A549 (cell line): ENCODE data around the gene LRRN4CL. TPM values are rescaled to one million over a fixed set of nuclear protein-coding genes. Genes with fewer than 3 reads are reported as not detected.
"Not testable (repeated sequence)": the region's sequence is repeated elsewhere in the genome, so short reads cannot be mapped to it uniquely, and the experiment has no call there.

Source experiments
- ATAC-seq, 2 experiments: fragments of 200-7000 bp in 1 of 2; fragments of >200 bp in 1 of 2; cut with Nextera tagmentation in 1 of 2; cut with Tn5 transposase in 1 of 2; 3 replicates each; pipeline versions ENCODE4 v1.8.0 to v1.9.1; 2018 to 2020; ENCODE audit warnings: mild to moderate bottlenecking in 1 of 2, moderate library complexity in 1 of 2
- CTCF ChIA-PET: fragments of 300-600 bp; sonication (Branson Sonifier 250); formaldehyde crosslinking; extraction: SDS; loops from one replicate; lab custom pipeline; 2021; ENCODE audit warnings: antibody characterized with exemption, inconsistent platforms; lab: Yijun Ruan, JAX
- POLR2A ChIA-PET: fragments of 350-600 bp; formaldehyde crosslinking; extraction: SDS; loops from one replicate; lab custom pipeline; 2021; ENCODE audit warnings: antibody characterized with exemption, inconsistent platforms; lab: Yijun Ruan, JAX
- DNase-seq, 2 experiments: peaks; one replicate each; pipeline versions ENCODE4 v3.0.0 to v3.0.0-alpha.2; 2011 to 2016; ENCODE audit warnings: low read depth in 1 of 2, low spot score in 1 of 2
- FAIRE-seq: peaks from 2 replicates; lab custom pipeline; 2011; peaks lifted over from hg19 to GRCh38; lab: Jason Lieb, UNC
- H3K27ac ChIP-seq, 2 experiments: fragments of >200 bp; sonication (Bioruptor Twin); formaldehyde crosslinking; 3 replicates each; pipeline ENCODE4 v1.5.1; 2016 to 2017
- H3K4me1 ChIP-seq: fragments of >200 bp; sonication (Bioruptor Twin); formaldehyde crosslinking; 3 replicates; pipeline ENCODE4 v1.6.1; 2016
- H3K4me2 ChIP-seq: fragments of >200 bp; sonication (Bioruptor Twin); formaldehyde crosslinking; 3 replicates; pipeline ENCODE4 v1.6.1; 2016
- H3K4me3 ChIP-seq: fragments of >200 bp; sonication (Bioruptor Twin); formaldehyde crosslinking; 3 replicates; pipeline ENCODE4 v1.5.1; 2016
- H3K9me3 ChIP-seq: fragments of >200 bp; sonication (Bioruptor Twin); formaldehyde crosslinking; 3 replicates; pipeline ENCODE4 v1.6.1; 2016
- CEBPB ChIP-seq, 2 experiments: fragments of >200 bp in 1 of 2; sonication (Bioruptor Twin) in 1 of 2; formaldehyde crosslinking in 1 of 2; IDR thresholded peaks; 2 replicates each; pipeline ENCODE4 v1.6.1; 2012 to 2016
- FOSB ChIP-seq: fragments of 250-450 bp; sonication (Bioruptor Pico); IDR thresholded peaks from 2 replicates; pipeline ENCODE4 v1.5.0; 2020; ENCODE audit warnings: mild to moderate bottlenecking, moderate library complexity
- FOXS1 ChIP-seq: fragments of 250-450 bp; sonication (Bioruptor Pico); IDR thresholded peaks from 2 replicates; pipeline ENCODE4 v1.5.0; 2020; ENCODE audit warnings: mild to moderate bottlenecking, moderate library complexity
- GATA3 ChIP-seq: IDR thresholded peaks from 2 replicates; pipeline ENCODE4 v1.6.1; 2012; ENCODE audit warnings: borderline replicate concordance
- HEYL ChIP-seq: fragments of 250-450 bp; sonication (Bioruptor Pico); IDR thresholded peaks from 2 replicates; pipeline ENCODE4 v1.8.0; 2021; ENCODE audit warnings: mild to moderate bottlenecking, moderate library complexity
- HOXA7 ChIP-seq: fragments of 250-450 bp; sonication (Bioruptor Pico); IDR thresholded peaks from 2 replicates; pipeline ENCODE4 v1.5.0; 2020; ENCODE audit warnings: mild to moderate bottlenecking, moderate library complexity
- MYC ChIP-seq: IDR thresholded peaks from 2 replicates; pipeline ENCODE4 v1.6.1; 2012; ENCODE audit warnings: mild to moderate bottlenecking, inconsistent platforms, low read length, improper control_type of control experiment, borderline replicate concordance
- POLR2A ChIP-seq: IDR thresholded peaks from 2 replicates; pipeline ENCODE4 v1.6.1; 2012; ENCODE audit warnings: mild to moderate bottlenecking, low read length
- POLR2AphosphoS2 ChIP-seq: conservative IDR thresholded peaks from 2 replicates; pipeline ENCODE4 v1.6.1; 2012; ENCODE audit warnings: low read length, improper control_type of control experiment, inconsistent platforms
- RAD21 ChIP-seq, 2 experiments: fragments of >200 bp in 1 of 2; sonication (Bioruptor Twin) in 1 of 2; formaldehyde crosslinking in 1 of 2; IDR thresholded peaks in 1 of 2; conservative IDR thresholded peaks in 1 of 2; 2 replicates in 1 of 2; 3 replicates in 1 of 2; pipeline ENCODE4 v1.6.1; 2012 to 2018; ENCODE audit warnings: inconsistent platforms in 1 of 2
- RARB ChIP-seq: fragments of 250-450 bp; sonication (Bioruptor Pico); IDR thresholded peaks from 2 replicates; pipeline ENCODE4 v1.8.0; 2021; ENCODE audit warnings: mild to moderate bottlenecking, moderate library complexity
- RCOR1 ChIP-seq: fragments of 150-350 bp; IDR thresholded peaks from 2 replicates; pipeline ENCODE4 v1.6.1; 2014; ENCODE audit warnings: antibody characterized with exemption, low read length, low read depth
- RFX5 ChIP-seq: fragments of 450-650 bp; IDR thresholded peaks from 2 replicates; pipeline ENCODE4 v1.7.1; 2014; ENCODE audit warnings: antibody characterized with exemption, mild to moderate bottlenecking, moderate library complexity
- SMC3 ChIP-seq: fragments of >200 bp; sonication (Bioruptor Twin); formaldehyde crosslinking; IDR thresholded peaks from 3 replicates; pipeline ENCODE4 v1.6.1; 2018; ENCODE audit warnings: inconsistent platforms
- SREBF2 ChIP-seq: fragments of 450-650 bp; IDR thresholded peaks from 2 replicates; pipeline ENCODE4 v1.6.1; 2014; ENCODE audit warnings: mild to moderate bottlenecking, moderate library complexity
- TFCP2L1 ChIP-seq: fragments of 250-450 bp; sonication (Bioruptor Pico); IDR thresholded peaks from 2 replicates; pipeline ENCODE4 v1.5.0; 2021; ENCODE audit warnings: mild to moderate bottlenecking
- TP53 ChIP-seq: fragments of 250-450 bp; sonication (Bioruptor Pico); IDR thresholded peaks from 2 replicates; pipeline ENCODE4 v1.5.0; 2021; ENCODE audit warnings: mild to moderate bottlenecking, moderate library complexity
- WGBS: methylation state at CpG from one replicate; pipeline ENCODE4 v1.1.6; 2017; ENCODE audit errors: missing lambda C conversion rate; 5-methylcytosine and 5-hydroxymethylcytosine counted together
- polyA plus RNA-seq, 4 experiments: library from polyadenylated mRNA; depleted of rRNA in 3 of 4; stranded (reverse); fragments of >200 nt; fragmentation: RNase III in 1 of 4; extraction: RNeasy Plus Mini Kit Qiagen cat#74134 plus additional on column Dnase treatment in 1 of 4; gene quantifications; 2 replicates in 3 of 4; 3 replicates in 1 of 4; pipeline ENCODE4 v1.2.3, GENCODE V29; 2011 to 2017
- TF ChIP-seq, protein P1 (sequence below): fragments of >200 bp; sonication (Bioruptor Twin); formaldehyde crosslinking; IDR thresholded peaks from 3 replicates; pipeline ENCODE4 v1.5.1; 2016
- TF ChIP-seq, protein P2 (sequence below): fragments of >200 bp; sonication (Bioruptor Twin); formaldehyde crosslinking; IDR thresholded peaks from 2 replicates; pipeline ENCODE4 v1.6.1; 2016
- TF ChIP-seq, protein P3 (sequence below): IDR thresholded peaks from 2 replicates; pipeline ENCODE4 v1.6.1; 2012
- TF ChIP-seq, protein P4 (sequence below): fragments of 250-450 bp; sonication (Bioruptor Pico); IDR thresholded peaks from 2 replicates; pipeline ENCODE4 v1.5.0; 2020; ENCODE audit warnings: low read depth, mild to moderate bottlenecking, moderate library complexity
- TF ChIP-seq, protein P5 (sequence below): fragments of >200 bp; sonication (Bioruptor Twin); formaldehyde crosslinking; IDR thresholded peaks from 3 replicates; pipeline ENCODE4 v1.6.1; 2016
- TF ChIP-seq, protein P6 (sequence below): fragments of 150-350 bp; IDR thresholded peaks from 2 replicates; pipeline ENCODE4 v1.6.1; 2014; ENCODE audit warnings: low read depth, mild to moderate bottlenecking, low read length

The LRRN4CL gene
- polyA plus RNA-seq, 2 of the 4 experiments (the other 2 are of a cell fraction): 0.03 to 0.04 TPM

DNA sequence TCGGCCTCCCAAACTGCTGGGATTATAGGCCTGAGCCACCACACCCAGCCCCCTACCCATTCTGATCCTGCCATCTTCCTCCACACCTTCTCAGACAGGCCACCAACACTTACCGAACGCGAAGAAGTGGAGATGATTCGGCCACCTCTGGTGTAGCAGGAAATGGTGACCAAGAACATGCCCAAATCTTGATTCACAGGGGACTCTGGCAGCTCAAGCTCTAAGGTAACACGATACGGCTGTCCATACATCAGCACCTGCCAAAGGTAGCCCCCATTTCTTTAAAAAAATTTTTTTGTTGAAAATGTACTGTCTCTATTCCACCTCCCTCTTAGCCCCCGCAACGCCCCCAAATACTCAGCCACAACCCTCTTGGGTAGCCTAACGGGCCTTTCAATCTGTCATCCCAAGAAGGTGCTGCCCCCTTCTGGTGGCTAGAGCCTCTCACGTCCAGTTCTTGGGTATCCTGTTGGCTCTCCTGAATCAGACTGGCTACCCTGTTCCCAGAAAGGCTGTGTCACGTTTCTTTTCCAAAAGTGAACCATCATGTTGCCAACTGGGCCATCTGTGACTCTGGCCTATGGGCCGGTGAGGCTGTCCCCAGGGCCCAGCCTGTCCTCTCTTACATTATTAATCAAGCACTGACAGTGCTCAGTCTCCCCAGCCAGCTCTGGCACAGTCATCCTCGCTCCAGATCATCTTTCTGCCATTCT lies 5.3 kb upstream of the LRRN4CL start (continued):
- TF ChIP-seq TP53 (CRISPR knock-in tag) (no peak), FOXS1 (CRISPR knock-in tag) (no peak), RAD21 (conservative IDR thresholded peaks at IDR 0.05 in 1 of 2, IDR thresholded peaks at IDR 0.05 in 1 of 2) (peak; percentile 52 to 63), RFX5 (no peak)
- TF ChIP-seq, protein P1, sequence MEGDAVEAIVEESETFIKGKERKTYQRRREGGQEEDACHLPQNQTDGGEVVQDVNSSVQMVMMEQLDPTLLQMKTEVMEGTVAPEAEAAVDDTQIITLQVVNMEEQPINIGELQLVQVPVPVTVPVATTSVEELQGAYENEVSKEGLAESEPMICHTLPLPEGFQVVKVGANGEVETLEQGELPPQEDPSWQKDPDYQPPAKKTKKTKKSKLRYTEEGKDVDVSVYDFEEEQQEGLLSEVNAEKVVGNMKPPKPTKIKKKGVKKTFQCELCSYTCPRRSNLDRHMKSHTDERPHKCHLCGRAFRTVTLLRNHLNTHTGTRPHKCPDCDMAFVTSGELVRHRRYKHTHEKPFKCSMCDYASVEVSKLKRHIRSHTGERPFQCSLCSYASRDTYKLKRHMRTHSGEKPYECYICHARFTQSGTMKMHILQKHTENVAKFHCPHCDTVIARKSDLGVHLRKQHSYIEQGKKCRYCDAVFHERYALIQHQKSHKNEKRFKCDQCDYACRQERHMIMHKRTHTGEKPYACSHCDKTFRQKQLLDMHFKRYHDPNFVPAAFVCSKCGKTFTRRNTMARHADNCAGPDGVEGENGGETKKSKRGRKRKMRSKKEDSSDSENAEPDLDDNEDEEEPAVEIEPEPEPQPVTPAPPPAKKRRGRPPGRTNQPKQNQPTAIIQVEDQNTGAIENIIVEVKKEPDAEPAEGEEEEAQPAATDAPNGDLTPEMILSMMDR: peak; percentile 61
- TF ChIP-seq, protein P2, sequence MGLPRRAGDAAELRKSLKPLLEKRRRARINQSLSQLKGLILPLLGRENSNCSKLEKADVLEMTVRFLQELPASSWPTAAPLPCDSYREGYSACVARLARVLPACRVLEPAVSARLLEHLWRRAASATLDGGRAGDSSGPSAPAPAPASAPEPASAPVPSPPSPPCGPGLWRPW: no peak
- TF ChIP-seq, protein P3, sequence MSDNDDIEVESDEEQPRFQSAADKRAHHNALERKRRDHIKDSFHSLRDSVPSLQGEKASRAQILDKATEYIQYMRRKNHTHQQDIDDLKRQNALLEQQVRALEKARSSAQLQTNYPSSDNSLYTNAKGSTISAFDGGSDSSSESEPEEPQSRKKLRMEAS: no peak

DNA sequence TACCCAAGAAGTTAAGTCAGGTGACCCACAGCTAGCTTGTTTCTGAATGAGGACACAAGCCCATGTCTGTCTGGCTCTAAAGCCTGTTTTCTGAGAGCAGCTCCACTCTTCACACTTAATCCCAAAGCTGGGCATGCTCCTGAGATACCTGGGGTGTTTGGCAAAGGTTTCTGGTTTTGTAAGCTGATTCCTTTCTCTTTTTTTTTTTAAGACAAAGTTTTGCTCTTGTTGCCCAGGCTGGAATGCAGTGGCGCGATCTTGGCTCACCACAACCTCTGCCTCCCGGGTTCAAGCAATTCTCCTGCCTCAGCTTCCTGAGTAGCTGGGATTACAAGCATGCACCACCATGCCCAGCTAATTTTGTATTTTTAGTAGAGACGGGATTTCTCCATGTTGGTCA lies 4.3 kb upstream of the LRRN4CL start:
- not testable (repeated sequence) for H3K4me2 ChIP-seq, DNase-seq, H3K4me3 ChIP-seq, H3K4me1 ChIP-seq, ATAC-seq, FAIRE-seq, H3K27ac ChIP-seq, H3K9me3 ChIP-seq
- ChIA-PET POLR2A (interaction anchor here (0.8 to 1.4 kb wide), 2 partner anchors 25 to 29 kb away, joined by 3 to 7 read pairs; partner anchors contain the start of genes C11orf98 and CSKMT), CTCF (interaction anchor here (0.7 to 9.8 kb wide), 15 partner anchors 9 to 316 kb away, joined by 3 to 126 read pairs (median 4); partner anchors contain the start of genes BSCL2, GNG3, HNRNPUL2 and LBHD1)
- WGBS: 73% methylated on average over 4 of the region's 4 CpGs

DNA sequence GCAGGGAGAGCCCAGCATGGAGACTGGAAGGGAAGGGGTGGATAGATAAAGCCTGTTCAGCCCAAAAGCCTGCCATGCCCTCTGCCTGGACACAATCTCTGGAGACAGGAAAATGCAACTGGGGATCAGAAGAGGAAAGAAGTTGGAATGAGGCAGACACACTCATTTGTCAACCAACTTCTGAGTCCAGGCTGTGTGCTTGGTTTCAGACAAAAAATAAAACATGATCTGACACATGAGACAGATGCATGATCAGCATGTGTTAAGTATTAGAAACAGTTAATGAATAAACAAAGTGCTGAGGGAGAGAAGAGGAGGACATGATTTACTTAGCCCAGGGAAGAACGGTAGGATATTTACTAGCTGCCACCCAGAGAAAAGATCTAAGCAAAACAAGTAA lies 839 bp downstream of the LRRN4CL start:
- CTCF ChIA-PET: interaction anchor here (1.7 to 9.8 kb wide), 5 partner anchors 7 to 294 kb away, joined by 4 to 126 read pairs (median 5); partner anchors contain the start of genes LBHD1, UBXN1 and UQCC3
- FAIRE-seq: no peak
- no peak overlapping the region for H3K27ac ChIP-seq
- ATAC-seq: peak in 1 of 2 experiments; percentile 23; a peak in 2 of 6 replicates
- 40% methylated on average over 1 of the region's 1 CpG for WGBS
- DNase-seq: no peak
- TF ChIP-seq RARB (CRISPR knock-in tag) (no peak), SMC3 (no peak), SREBF2 (no peak), MYC (no peak), POLR2A (no peak), CEBPB (IDR thresholded peaks at IDR 0.05) (no peak), HOXA7 (CRISPR knock-in tag) (no peak), FOSB (no peak), TFCP2L1 (CRISPR knock-in tag) (no peak), RCOR1 (no peak), GATA3 (no peak), HEYL (no peak), POLR2AphosphoS2 (no peak), RFX5 (no peak)
- TF ChIP-seq, protein P4, sequence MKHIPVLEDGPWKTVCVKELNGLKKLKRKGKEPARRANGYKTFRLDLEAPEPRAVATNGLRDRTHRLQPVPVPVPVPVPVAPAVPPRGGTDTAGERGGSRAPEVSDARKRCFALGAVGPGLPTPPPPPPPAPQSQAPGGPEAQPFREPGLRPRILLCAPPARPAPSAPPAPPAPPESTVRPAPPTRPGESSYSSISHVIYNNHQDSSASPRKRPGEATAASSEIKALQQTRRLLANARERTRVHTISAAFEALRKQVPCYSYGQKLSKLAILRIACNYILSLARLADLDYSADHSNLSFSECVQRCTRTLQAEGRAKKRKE: no peak
- TF ChIP-seq, protein P5, sequence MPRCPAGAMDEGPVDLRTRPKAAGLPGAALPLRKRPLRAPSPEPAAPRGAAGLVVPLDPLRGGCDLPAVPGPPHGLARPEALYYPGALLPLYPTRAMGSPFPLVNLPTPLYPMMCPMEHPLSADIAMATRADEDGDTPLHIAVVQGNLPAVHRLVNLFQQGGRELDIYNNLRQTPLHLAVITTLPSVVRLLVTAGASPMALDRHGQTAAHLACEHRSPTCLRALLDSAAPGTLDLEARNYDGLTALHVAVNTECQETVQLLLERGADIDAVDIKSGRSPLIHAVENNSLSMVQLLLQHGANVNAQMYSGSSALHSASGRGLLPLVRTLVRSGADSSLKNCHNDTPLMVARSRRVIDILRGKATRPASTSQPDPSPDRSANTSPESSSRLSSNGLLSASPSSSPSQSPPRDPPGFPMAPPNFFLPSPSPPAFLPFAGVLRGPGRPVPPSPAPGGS: no peak
- TF ChIP-seq, protein P6, sequence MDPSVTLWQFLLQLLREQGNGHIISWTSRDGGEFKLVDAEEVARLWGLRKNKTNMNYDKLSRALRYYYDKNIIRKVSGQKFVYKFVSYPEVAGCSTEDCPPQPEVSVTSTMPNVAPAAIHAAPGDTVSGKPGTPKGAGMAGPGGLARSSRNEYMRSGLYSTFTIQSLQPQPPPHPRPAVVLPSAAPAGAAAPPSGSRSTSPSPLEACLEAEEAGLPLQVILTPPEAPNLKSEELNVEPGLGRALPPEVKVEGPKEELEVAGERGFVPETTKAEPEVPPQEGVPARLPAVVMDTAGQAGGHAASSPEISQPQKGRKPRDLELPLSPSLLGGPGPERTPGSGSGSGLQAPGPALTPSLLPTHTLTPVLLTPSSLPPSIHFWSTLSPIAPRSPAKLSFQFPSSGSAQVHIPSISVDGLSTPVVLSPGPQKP: no peak
- TF ChIP-seq, protein P3: no peak
- TF ChIP-seq, all 56 proteins: peak for 0
- Histone ChIP-seq H3K4me1 (peaks cover 4% of the 10 kb centered on the region; the same call in 1 of the 3 replicates), H3K4me2 (no peak overlapping the region), H3K9me3 (no peaks in the 10 kb centered on the region), H3K4me3 (no peak overlapping the region)
- POLR2A ChIA-PET: interaction anchor here (1.3 to 1.9 kb wide), 2 partner anchors 24 to 65 kb away, joined by 5 to 6 read pairs; partner anchors contain the start of genes C11orf98, CSKMT and ZBTB3
